Mucosa of stomach (tissue), 1 donor: ENCODE measurements around the gene TSPAN31.

Experiments
- H3K27me3 ChIP-seq: one replicate; pipeline ENCODE4 v1.7.0; 2013; ENCODE audit warnings: mild to moderate bottlenecking, low read length; ENCODE audit not compliant: control insufficient read depth, insufficient read depth
- H3K36me3 ChIP-seq: one replicate; pipeline ENCODE4 v1.7.0; 2013; ENCODE audit warnings: low read length; ENCODE audit not compliant: control insufficient read depth, insufficient read depth
- H3K4me1 ChIP-seq: one replicate; pipeline ENCODE4 v1.7.0; 2013; ENCODE audit warnings: mild to moderate bottlenecking, low read length; ENCODE audit not compliant: control insufficient read depth, insufficient read depth
- H3K4me3 ChIP-seq: one replicate; pipeline ENCODE4 v1.7.0; 2013; ENCODE audit warnings: low read length
- H3K9ac ChIP-seq: one replicate; pipeline ENCODE4 v1.7.0; 2013; ENCODE audit warnings: mild to moderate bottlenecking, low read length, moderate library complexity
- H3K9me3 ChIP-seq: one replicate; pipeline ENCODE4 v1.7.0; 2013; ENCODE audit warnings: mild to moderate bottlenecking, low read length, moderate library complexity; ENCODE audit not compliant: control insufficient read depth
- donor health status: Pancreatic carcinoma.

The TSPAN31 gene

GRCh38 chr12:57782243-57782607 is 37.4 kb downstream of the TSPAN31 start:
- Histone ChIP-seq H3K9ac (no peak overlapping the region), H3K9me3 (no peaks in the 10 kb centered on the region), H3K4me1 (peaks cover 4% of the 10 kb centered on the region), H3K36me3 (no peaks in the 10 kb centered on the region), H3K27me3 (no peaks in the 10 kb centered on the region), H3K4me3 (peak overlapping the region; percentile 83)

DNA sequence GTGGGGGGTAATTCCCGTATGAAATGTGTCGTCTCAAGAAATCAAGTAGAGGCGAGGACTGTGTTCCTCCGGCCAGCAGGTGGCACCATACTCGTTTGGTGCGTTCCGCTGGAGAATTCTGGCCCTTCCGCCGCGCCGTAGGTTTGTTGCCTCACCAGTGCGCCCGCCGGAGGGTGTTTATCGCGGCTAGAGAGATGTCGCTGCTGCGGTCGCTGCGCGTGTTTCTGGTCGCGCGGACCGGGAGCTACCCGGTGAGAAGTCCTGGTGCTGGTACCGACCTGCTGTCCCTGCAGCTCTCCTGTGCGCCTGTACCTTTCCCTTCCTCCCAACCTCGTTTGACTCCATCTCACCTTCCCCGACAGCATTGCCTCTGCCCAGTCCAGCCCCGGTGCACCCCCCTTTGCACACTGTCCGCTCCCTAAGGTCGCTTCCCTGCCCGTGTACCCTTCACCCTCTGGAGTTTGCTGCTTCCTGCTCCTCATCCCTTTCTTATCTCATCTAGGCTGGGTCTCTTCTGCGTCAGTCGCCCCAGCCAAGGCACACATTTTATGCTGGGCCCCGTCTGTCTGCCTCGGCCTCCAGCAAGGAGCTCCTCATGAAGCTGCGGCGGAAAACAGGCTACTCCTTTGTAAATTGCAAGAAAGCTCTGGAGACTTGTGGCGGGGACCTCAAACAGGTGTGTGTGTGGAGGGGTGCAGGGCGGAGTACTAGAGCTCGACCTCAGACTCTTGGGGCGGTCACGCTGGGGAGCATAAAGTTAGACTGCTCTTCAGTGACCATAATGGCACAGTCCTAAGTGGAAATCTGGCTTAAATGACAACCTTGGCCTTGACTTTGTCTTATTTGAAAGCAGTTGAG is 38.0 kb downstream of the TSPAN31 start, which contains the start of gene TSFM:
Gene TSFM (plus strand): TSS at position 180 of the 858 bp plus-strand sequence. CDS start 15 bp downstream, at position 195.
- peak within 1 kb of the TSS; percentile 83 for H3K4me3 ChIP-seq
- H3K4me1 ChIP-seq = peaks cover 4% of the 10 kb centered on the region
- no peaks in the 10 kb centered on the region for H3K9me3 ChIP-seq
- H3K27me3 ChIP-seq = no peaks in the 10 kb centered on the region
- H3K36me3 ChIP-seq = no peaks in the 10 kb centered on the region
- peak within 1 kb of the TSS; percentile 74 for H3K9ac ChIP-seq

DNA sequence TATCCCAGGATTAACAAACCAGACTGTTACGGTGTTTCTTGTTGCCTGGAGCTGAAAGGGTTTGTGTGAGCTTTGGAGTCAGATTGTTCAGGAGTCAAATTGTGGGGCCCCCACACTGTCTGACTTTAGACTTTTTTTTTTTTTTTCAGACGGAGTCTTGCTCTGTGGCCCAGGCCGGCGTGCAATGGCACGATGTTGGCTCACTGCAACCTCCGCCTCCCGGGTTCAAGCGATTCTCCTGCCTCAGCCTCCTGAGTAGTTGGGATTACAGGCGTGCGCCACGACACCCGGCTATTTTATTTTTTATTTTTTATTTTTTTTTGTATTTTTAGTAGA is 38.6 kb downstream of the TSPAN31 start:
- Histone ChIP-seq H3K4me3 (peak overlapping the region; percentile 83), H3K36me3 (no peaks in the 10 kb centered on the region), H3K27me3 (no peaks in the 10 kb centered on the region), H3K9ac (peak overlapping the region; percentile 74), H3K9me3 (no peaks in the 10 kb centered on the region), H3K4me1 (peaks cover 4% of the 10 kb centered on the region)

DNA sequence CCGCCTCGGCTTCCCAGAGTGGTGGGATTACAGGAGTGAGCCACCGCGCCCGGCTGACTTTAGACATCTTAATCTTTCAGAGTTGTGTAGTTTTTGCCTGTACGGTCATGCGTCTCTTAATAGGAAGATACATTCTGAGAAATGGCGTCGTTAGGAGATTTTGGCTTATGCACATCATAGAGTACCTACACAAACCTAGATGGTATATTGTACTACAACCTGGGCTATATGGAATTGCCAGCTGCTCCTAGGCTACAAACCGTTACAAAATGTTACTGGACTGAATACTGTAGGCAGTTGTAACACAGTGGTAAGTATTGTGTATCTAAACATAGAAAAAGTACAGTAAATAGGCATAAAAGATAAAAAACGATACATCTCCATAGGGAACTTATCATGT is 39.0 kb downstream of the TSPAN31 start:
- Histone ChIP-seq H3K27me3 (no peaks in the 10 kb centered on the region), H3K36me3 (no peaks in the 10 kb centered on the region), H3K4me1 (peaks cover 4% of the 10 kb centered on the region), H3K9ac (no peak overlapping the region), H3K9me3 (no peaks in the 10 kb centered on the region), H3K4me3 (no peak overlapping the region)

GRCh38 chr12:57793920-57794319 is 49.1 kb downstream of the TSPAN31 start:
- H3K9ac ChIP-seq = no peak overlapping the region
- peaks cover 1% of the 10 kb centered on the region for H3K36me3 ChIP-seq
- H3K9me3 ChIP-seq = no peaks in the 10 kb centered on the region
- no peaks in the 10 kb centered on the region for H3K4me1 ChIP-seq
- no peaks in the 10 kb centered on the region for H3K27me3 ChIP-seq
- no peak overlapping the region for H3K4me3 ChIP-seq

- Histone ChIP-seq H3K27me3 (no peaks in the 10 kb centered on the region), H3K9me3 (no peaks in the 10 kb centered on the region), H3K4me1 (no peaks in the 10 kb centered on the region), H3K4me3 (no peak overlapping the region), H3K9ac (no peak overlapping the region), H3K36me3 (peaks cover 9% of the 10 kb centered on the region)
Observed at GRCh38 chr12:57795354-57795753, 50.5 kb downstream of the TSPAN31 start.

- Histone ChIP-seq H3K9me3 (no peaks in the 10 kb centered on the region), H3K36me3 (peaks cover 9% of the 10 kb centered on the region), H3K9ac (no peak overlapping the region), H3K4me3 (no peak overlapping the region), H3K27me3 (no peaks in the 10 kb centered on the region), H3K4me1 (no peaks in the 10 kb centered on the region)
Observed at GRCh38 chr12:57796996-57797395, 52.2 kb downstream of the TSPAN31 start.

GRCh38 chr12:57797933-57798332 is 53.1 kb downstream of the TSPAN31 start:
- no peaks in the 10 kb centered on the region for H3K4me1 ChIP-seq
- no peak overlapping the region for H3K4me3 ChIP-seq
- no peaks in the 10 kb centered on the region for H3K27me3 ChIP-seq
- H3K36me3 ChIP-seq = peaks cover 9% of the 10 kb centered on the region
- H3K9ac ChIP-seq = no peak overlapping the region
- H3K9me3 ChIP-seq = no peaks in the 10 kb centered on the region
